Measurements from ENCODE around the gene CELSR1.
A peak's percentile ranks its signal among the peaks of the same experiment; 100 is the strongest.
"Not testable (repeated sequence)": the region's sequence is repeated elsewhere in the genome, so short reads cannot be mapped to it uniquely, and the experiment has no call there.

The CELSR1 gene

GRCh38 chr22:46338636-46339035 lies 198.8 kb downstream of the CELSR1 start:
- DNase-seq, result no peak

DNA sequence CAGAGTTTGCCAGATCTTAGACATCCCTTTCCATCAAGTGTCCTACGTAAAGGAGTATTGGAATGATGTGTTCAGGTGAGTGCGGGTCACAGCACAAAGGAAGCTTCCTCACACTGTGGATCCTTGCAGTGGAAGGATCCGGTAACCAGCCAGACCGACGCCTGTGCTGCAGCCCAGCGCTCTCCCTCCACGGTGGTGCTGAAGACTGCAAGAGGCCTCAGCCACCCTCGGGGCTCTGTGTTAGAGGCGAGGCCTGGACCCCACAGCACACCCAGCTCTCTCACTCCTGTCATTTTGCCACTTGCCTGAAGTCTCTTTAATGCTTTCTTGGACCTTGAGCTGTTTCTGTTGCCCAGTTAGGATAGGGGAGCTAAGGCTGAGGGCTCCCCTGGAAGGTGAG lies 199.6 kb downstream of the CELSR1 start:
- DNase-seq, result no peak

- DNase-seq, result no peak
Measured at GRCh38 chr22:46336119-46337078, 201.0 kb downstream of the CELSR1 start.

DNA sequence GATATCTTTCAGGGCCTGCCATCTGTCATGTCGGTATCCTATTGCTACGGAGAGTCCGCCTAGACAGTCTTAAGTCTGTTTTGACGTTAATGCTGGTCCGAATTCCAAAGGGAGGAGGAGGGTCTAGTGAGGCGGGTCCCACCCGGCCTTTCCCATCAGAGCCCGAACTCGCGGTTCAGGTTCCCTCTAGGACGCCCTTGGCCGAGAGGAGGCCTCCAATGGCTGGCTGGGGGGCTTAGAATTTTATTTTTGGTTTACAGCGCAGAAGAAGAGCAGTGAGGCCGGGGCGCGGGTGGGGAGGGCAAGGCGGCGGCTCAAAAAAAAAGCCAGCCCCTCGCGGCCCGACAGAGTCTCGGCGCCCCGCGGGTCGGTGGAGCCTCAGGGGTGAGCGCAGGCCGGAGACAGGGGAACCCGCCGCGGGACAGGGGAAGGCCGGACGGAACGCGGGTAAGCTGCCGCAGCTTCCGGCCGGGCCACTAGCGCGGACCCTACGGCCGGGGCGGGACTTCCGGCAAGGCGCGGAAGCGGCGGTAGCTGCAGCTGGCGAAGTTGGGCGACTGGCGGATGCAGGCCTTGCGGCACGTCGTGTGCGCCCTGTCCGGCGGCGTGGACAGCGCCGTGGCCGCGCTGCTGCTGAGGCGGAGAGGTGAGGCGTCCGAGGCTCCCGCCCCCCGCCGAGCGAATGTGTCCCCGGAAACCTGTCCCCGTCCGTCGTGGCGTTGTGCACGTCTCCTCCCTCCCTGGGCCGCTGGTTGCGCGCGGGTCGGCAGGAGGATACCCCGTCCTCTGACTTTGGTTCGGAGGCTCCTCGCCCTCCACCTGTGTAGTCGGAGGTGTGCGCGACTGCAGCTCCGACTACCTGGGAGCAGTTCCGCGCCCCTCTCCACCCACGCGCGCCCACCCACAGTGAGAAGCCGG lies 202.0 kb downstream of the CELSR1 start, which contains the start of gene TRMU:
TRMU (plus strand) TSS at position 514 of the 918 bp plus-strand sequence; CDS start at position 565, 51 bp downstream.
- peak; percentile 19 for DNase-seq

DNA sequence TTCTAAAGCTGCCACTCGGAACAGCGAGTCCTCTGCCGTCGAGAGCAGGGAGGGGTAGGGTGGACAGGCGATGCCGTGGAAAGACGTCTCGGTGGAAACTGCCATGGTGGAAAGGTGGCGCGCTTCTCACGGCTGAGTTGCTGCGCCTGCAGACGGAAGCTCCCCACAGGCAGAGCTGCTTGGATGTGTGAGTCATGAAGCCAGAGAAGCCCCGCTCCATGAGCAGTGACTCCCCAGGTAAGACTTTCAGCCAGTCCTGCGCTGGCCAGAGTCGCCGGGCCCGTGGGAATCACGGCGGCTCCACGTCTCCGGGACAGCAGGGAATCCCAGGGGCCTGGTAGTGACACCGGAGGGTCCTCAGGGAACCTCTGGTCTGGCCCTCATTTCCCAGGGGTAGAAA lies 205.9 kb downstream of the CELSR1 start:
- DNase-seq, result no peak

- DNase-seq, result no peak
Measured at GRCh38 chr22:46330426-46330825, 207.0 kb downstream of the CELSR1 start.

DNA sequence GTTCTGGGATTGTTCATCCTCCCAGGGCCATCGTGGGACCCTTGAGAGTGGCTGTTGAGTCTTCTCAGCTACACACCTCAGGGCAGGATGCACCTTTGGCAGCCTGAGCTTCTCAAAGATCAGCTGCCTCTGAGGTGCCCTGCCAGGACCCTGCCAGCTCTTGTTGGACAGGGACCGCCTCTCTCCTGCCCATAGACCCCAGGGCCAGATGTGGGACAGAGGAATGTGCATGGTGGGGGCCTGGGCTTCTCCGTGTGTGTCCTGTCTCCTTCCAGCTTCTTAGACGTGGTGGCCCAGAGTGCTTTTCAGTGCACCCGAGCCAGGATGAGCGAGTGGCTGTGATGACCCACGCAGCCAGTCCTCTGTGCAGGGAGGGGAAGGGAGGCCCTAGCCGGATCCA lies 207.8 kb downstream of the CELSR1 start:
- DNase-seq, result no peak

DNA sequence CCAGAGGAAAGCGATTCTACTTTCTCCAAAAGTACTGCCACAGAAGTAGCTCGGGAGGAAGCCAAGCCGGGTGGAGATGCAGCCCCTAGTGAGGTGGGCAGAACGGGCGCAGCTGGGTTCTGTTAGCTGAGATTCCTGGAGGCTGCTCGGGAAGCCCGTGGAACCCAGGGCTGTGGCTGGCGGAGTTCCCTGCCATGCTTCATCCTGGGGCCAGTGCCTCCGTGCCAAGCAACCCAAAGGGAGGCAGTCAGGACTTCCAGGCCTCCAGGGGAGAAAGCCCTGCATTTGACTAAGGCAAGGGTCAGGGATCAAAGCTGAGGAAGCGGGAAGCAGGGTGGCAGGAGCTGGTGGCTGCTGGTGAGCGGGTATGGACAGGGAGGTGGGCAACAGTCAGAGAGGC lies 208.6 kb downstream of the CELSR1 start:
- no peak for DNase-seq

DNA sequence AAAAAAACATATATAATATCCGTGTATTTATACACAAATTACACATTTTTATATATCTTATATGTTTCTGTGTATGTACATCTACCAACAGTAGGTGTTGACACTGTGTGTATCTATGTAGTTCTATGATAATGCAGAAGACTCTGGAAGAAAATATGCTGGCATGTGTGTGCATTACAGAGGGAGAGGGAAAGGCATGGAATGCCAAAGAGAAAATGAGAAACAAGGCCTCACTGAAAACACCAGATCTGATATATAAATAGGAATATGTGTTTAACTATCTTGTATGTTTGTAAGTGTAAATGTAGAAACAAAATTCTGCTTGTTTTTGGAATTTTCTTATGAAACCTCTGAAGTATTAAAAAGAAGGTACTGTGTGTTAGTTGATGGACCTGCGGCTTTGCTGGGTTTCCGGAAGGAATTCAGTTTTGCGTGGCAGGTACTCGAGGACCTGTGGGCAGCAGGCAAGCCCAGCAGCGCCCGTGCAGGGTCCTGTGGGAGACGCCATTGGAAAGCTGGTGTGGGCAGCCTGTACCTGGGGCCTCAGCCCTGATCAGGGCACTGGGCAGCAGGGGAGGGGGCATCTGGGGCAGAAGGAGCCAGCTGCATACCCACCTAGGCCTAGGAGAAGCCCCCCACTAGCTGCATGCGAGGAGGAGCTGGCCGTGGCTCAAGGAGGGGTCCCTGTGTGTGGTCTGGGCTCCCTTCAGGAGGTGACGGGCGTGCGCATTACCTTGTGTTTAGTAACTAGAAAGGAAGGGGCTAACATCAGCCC lies 209.5 kb downstream of the CELSR1 start:
- no peak for DNase-seq

- no peak for DNase-seq
Measured at GRCh38 chr22:46326066-46326680, 211.2 kb downstream of the CELSR1 start.

GRCh38 chr22:46323162-46323561 lies 214.3 kb downstream of the CELSR1 start:
- DNase-seq, result no peak

DNA sequence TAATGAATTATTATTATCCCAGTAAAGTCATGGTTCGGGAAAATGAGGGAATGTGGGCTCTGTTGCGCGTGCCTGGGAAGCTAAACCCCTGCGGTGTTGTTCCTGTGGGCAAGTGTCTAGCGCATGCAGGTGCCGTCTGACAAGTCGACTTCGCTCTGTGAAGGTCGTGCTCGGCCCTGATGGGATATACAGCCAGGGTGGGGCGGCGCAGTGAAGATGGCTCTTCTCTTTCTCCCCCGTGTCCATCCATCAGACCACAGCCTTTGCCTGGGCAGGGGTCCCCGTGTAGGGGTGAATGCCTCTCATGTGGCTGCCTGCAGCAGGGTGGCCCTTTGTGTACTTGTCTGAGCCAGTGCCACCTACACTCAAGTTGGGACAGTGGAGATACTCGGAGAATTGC lies 214.7 kb downstream of the CELSR1 start:
- DNase-seq, result no peak

DNA sequence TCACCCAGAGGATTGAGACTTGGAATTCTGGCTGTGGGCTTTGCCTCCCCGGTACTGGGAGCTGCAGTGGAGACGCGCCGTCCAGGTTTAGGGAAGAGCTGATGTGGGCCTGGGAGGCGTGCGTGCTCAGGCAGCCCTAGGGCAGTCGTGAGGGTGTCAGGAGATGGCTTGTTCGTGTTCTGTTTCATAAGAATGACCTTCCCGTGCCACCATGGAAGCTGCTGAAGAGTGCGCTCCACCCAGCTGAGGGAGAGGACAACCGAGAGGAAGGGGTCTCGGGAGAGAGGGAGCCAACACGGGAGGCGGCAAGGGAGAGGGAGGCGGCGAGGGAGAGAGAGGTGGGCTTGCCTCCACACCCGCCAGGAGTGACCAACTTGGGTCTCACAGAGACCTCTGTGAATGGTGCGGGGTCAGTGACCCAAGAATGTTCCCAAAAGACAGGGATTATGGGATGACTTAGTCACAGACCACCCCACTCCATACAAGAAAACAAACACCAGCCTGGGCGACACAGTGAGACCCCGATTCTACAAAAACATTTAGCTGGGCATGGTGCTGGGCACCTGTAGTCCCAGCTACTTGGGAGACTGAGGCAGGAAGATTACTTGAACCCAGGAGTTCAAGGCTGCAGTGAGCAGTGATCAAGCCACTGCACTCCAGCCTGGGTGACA lies 216.6 kb downstream of the CELSR1 start:
- no peak for DNase-seq

DNA sequence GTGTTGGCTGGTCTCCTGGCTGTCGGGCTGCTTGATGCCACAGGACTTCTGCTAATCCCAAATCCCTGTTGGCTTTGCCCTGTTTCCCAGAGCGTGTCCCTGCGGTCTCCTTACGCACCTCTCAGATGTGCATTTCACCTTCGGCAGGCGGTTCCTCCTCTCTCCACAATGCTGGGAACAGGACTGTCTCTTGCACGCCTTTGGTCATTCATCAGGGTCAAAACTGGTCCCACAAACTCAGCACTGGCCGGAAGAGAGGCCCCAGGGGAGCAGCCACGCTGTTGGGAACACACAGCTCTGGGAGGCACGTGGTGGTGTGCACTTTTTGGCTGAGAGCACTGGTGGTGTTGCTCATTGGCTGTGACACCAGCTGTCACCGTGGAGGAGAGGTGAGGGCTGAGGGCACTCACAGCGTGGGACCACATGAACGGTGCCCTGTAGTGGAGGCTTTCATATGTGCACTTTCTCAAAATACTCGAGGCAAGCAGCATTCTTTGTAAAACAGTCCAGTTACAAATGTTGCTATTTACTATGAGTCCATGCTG lies 217.2 kb downstream of the CELSR1 start:
- DNase-seq, result no peak

- DNase-seq, result no peak
Measured at GRCh38 chr22:46319319-46319718, 218.1 kb downstream of the CELSR1 start.

DNA sequence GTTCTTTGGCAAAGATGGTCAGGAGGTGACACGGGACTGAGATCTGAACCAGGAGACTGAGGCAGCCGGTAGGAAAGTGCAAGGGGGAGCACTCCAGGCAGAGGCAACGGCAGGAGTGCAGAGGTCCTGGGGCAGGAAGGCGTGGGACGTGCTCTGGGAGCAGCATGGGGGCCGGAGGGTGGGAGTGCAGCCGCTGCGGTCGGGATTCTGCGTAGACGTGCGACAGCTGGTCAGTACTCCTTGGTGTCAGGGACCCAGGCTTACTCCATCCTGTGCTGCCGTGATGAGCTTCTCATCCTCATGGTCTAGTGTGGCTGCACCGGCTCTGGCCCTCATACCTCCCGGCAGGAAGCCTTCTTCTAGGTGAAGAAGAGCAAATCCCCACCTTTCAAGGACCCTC lies 218.8 kb downstream of the CELSR1 start:
- no peak for DNase-seq

DNA sequence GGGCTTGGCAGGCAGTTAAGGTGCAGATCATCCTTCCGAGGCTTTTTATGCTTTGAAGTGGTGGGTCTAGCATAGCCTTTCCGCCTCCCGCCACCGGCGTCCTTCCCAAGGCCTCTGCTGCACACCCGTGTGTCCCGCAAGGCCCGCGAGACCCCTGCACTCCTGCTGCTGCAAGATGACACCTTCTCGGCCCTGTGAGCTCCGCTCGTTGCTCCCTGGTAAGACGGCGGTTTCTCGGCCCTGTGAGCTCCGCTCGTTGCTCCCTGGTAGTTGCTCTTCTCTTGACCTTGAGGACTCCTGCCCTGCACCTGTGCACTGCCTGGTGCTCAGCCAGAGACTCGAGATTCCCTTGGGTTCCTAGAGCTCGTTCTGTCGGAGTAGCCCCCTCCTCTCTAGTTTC lies 219.8 kb downstream of the CELSR1 start:
- no peak for DNase-seq

GRCh38 chr22:46315976-46316375 lies 221.4 kb downstream of the CELSR1 start:
- no peak for DNase-seq

GRCh38 chr22:46312848-46313247 lies 224.6 kb downstream of the CELSR1 start:
- not testable (repeated sequence) for DNase-seq

GRCh38 chr22:46312056-46312455 lies 225.4 kb downstream of the CELSR1 start:
- DNase-seq, result no peak

Data from NCI-H1092 (cell line).